H9 (cell line): ENCODE results near the gene SH3BP2. TPM values are rescaled to one million over a fixed set of nuclear protein-coding genes. Genes with fewer than 3 reads are reported as not detected.

ENCODE experiments used
- DNase-seq: peaks from one replicate; pipeline ENCODE4 v3.0.0-alpha.2; 2017
- H2AFZ ChIP-seq: one replicate; pipeline ENCODE4 v1.6.1; 2013; ENCODE audit warnings: mild to moderate bottlenecking, low read length, control low read depth, moderate library complexity
- H2AK5ac ChIP-seq: 2 replicates; pipeline ENCODE4 v1.6.1; 2013; ENCODE audit warnings: low read length, control low read depth, mixed read lengths; ENCODE audit not compliant: insufficient read length
- H2BK120ac ChIP-seq: one replicate; pipeline ENCODE4 v1.6.1; 2013; ENCODE audit warnings: low read depth, mild to moderate bottlenecking, low read length, control low read depth, inconsistent platforms; ENCODE audit not compliant: poor library complexity, severe bottlenecking
- H2BK12ac ChIP-seq: 2 replicates; pipeline ENCODE4 v1.6.1; 2013; ENCODE audit warnings: low read length, control low read depth, mixed read lengths, low read depth; ENCODE audit not compliant: insufficient read length
- H2BK15ac ChIP-seq: 2 replicates; pipeline ENCODE4 v1.6.1; 2013; ENCODE audit warnings: low read depth, low read length, control low read depth
- H2BK20ac ChIP-seq: one replicate; pipeline ENCODE4 v1.6.1; 2013; ENCODE audit warnings: low read depth, mild to moderate bottlenecking, low read length, control low read depth, inconsistent platforms; ENCODE audit not compliant: poor library complexity, severe bottlenecking
- H2BK5ac ChIP-seq: 2 replicates; pipeline ENCODE4 v1.6.1; 2013; ENCODE audit warnings: low read length, control low read depth, mixed read lengths; ENCODE audit not compliant: insufficient read length
- H3K14ac ChIP-seq: 2 replicates; pipeline ENCODE4 v1.6.1; 2013; ENCODE audit warnings: low read length, control low read depth; ENCODE audit not compliant: insufficient read depth
- H3K18ac ChIP-seq: 2 replicates; pipeline ENCODE4 v1.6.1; 2013; ENCODE audit warnings: low read depth, mild to moderate bottlenecking, mixed read lengths, low read length, control low read depth; ENCODE audit not compliant: insufficient read length
- H3K23ac ChIP-seq: 2 replicates; pipeline ENCODE4 v1.6.1; 2013; ENCODE audit warnings: low read length, control low read depth, mixed read lengths, low read depth; ENCODE audit not compliant: insufficient read length
- H3K23me2 ChIP-seq: 2 replicates; pipeline ENCODE4 v1.6.1; 2013; ENCODE audit warnings: low read depth, mild to moderate bottlenecking, mixed read lengths, low read length, control low read depth; ENCODE audit not compliant: insufficient read length, poor library complexity, severe bottlenecking
- H3K27ac ChIP-seq: 2 replicates; pipeline ENCODE4 v1.5.1; 2013; ENCODE audit warnings: low read length, control low read depth, mixed read lengths, low read depth; ENCODE audit not compliant: insufficient read length
- H3K27me3 ChIP-seq: 2 replicates; pipeline ENCODE4 v1.6.1; 2013; ENCODE audit warnings: low read length, control low read depth, inconsistent platforms; ENCODE audit not compliant: insufficient read depth
- H3K4ac ChIP-seq: 2 replicates; pipeline ENCODE4 v1.6.1; 2013; ENCODE audit warnings: low read depth, mild to moderate bottlenecking, control low read depth, inconsistent platforms, low read length, moderate library complexity
- H3K4me1 ChIP-seq: 2 replicates; pipeline ENCODE4 v1.6.1; 2013; ENCODE audit warnings: low read length, control low read depth, inconsistent platforms; ENCODE audit not compliant: insufficient read depth
- H3K4me2 ChIP-seq: 2 replicates; pipeline ENCODE4 v1.6.1; 2013; ENCODE audit warnings: low read length, control low read depth, mixed read lengths; ENCODE audit not compliant: insufficient read length, insufficient read depth
- H3K56ac ChIP-seq: 2 replicates; pipeline ENCODE4 v1.6.1; 2013; ENCODE audit warnings: low read depth, mild to moderate bottlenecking, mixed read lengths, low read length, control low read depth; ENCODE audit not compliant: insufficient read length
- H3K79me1 ChIP-seq: 2 replicates; pipeline ENCODE4 v1.6.1; 2013; ENCODE audit warnings: low read depth, mild to moderate bottlenecking, moderate library complexity, low read length, control low read depth, inconsistent platforms; ENCODE audit not compliant: insufficient read depth, poor library complexity, severe bottlenecking
- H3K79me2 ChIP-seq: 2 replicates; pipeline ENCODE4 v1.6.1; 2013; ENCODE audit warnings: low read length, control low read depth, inconsistent platforms; ENCODE audit not compliant: insufficient read depth
- H3K9ac ChIP-seq: 2 replicates; pipeline ENCODE4 v1.6.1; 2013; ENCODE audit warnings: low read length, control low read depth, mixed read lengths; ENCODE audit not compliant: insufficient read length; ENCODE audit errors: extremely low read depth
- H3K9me3 ChIP-seq: one replicate; pipeline ENCODE4 v1.6.1; 2013; ENCODE audit warnings: low read depth, low read length, inconsistent platforms; ENCODE audit not compliant: control insufficient read depth
- H3T11ph ChIP-seq: one replicate; pipeline ENCODE4 v1.6.1; 2013; ENCODE audit warnings: mild to moderate bottlenecking, low read length, control low read depth, inconsistent platforms
- H4K20me1 ChIP-seq: one replicate; pipeline ENCODE4 v1.6.1; 2013; ENCODE audit not compliant: control insufficient read depth, insufficient read length, insufficient read depth
- H4K5ac ChIP-seq: 2 replicates; pipeline ENCODE4 v1.6.1; 2013; ENCODE audit warnings: low read depth, mild to moderate bottlenecking, mixed read lengths, low read length, control low read depth; ENCODE audit not compliant: insufficient read length
- H4K8ac ChIP-seq: replicated peaks from 2 replicates; pipeline ENCODE4 v1.6.1; 2013; ENCODE audit warnings: low read length, control low read depth, mixed read lengths, low read depth; ENCODE audit not compliant: insufficient read length
- H4K91ac ChIP-seq: 2 replicates; pipeline ENCODE4 v1.6.1; 2013; ENCODE audit warnings: low read depth, mild to moderate bottlenecking, moderate library complexity, mixed read lengths, low read length, control low read depth; ENCODE audit not compliant: insufficient read length
- H3K27ac Mint-ChIP-seq, 3 experiments: 2 replicates in 2 of 3; 3 replicates in 1 of 3; pipeline ENCODE4 v1.8.0; 2020 to 2021; ENCODE audit warnings: mixed read lengths in 3 of 3, mild to moderate bottlenecking in 1 of 3, moderate library complexity in 1 of 3
- H3K27me3 Mint-ChIP-seq: 2 replicates; pipeline ENCODE4 v1.8.0; 2021; ENCODE audit warnings: low read depth, mild to moderate bottlenecking, moderate library complexity, mixed read lengths
- H3K36me3 Mint-ChIP-seq, 3 experiments: 2 replicates in 2 of 3; 3 replicates in 1 of 3; pipeline ENCODE4 v1.8.0; 2020 to 2021; ENCODE audit warnings: low read depth in 3 of 3, mixed read lengths in 3 of 3; ENCODE audit not compliant: insufficient read depth in 1 of 3
- H3K4me1 Mint-ChIP-seq, 2 experiments: 2 replicates each; pipeline ENCODE4 v1.8.0; 2020; ENCODE audit warnings: mixed read lengths in 2 of 2
- H3K4me3 Mint-ChIP-seq, 2 experiments: 2 replicates in 1 of 2; 3 replicates in 1 of 2; pipeline ENCODE4 v1.8.0; 2020 to 2021; ENCODE audit warnings: mild to moderate bottlenecking in 2 of 2, mixed read lengths in 2 of 2, moderate library complexity in 1 of 2
- H3K9me3 Mint-ChIP-seq, 2 experiments: 2 replicates in 1 of 2; 3 replicates in 1 of 2; pipeline ENCODE4 v1.8.0; 2020; ENCODE audit warnings: mild to moderate bottlenecking in 2 of 2, mixed read lengths in 2 of 2, moderate library complexity in 1 of 2
- WGBS: extraction: QIAGEN DNeasy Blood & Tissue Kit; methylation state at CpG from one replicate; pipeline ENCODE4 v1.1.7; 2013; ENCODE audit warnings: missing lambda C conversion rate, low lambda C conversion rate, mixed read lengths; ENCODE audit not compliant: insufficient read length; ENCODE audit errors: extremely low coverage; 5-methylcytosine and 5-hydroxymethylcytosine counted together
- total RNA-seq: library from RNA; stranded (reverse); gene quantifications from 2 replicates; pipeline ENCODE4 v1.2.1, GENCODE V29; 2021
- TF ChIP-seq, protein P1 (sequence below): fragments of 200-600 bp; sonication (generic); conservative IDR thresholded peaks from 3 replicates; pipeline ENCODE4 v1.8.0; 2021; ENCODE audit warnings: antibody characterized with exemption, mild to moderate bottlenecking

Gene SH3BP2
- total RNA-seq, 1 experiment from 2014 or later, result 37.6 TPM

DNA sequence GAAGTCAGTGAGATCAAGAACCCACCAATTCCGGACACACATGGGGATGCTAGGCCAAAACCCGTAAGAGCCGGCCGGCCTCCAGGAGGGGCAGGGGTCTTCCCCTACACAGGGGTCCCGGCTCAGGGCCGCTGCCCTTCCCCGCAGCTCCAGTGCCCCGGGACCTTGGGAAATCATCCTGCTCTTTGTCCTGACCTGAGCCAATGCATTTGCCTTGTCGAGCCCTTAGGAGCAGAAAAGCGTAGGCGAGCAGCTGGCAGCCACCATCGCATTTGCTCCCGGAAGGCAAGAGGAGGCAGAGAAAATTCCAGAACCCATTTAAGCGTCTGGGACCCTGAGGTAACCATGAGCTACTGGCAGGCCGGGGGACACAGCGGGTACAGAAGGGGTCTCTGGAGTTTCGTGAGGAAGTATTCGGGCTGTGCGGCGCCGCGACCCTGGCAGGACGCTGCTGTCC, 29.3 kb upstream of the SH3BP2 start:
- peaks cover 12 to 21% of the 10 kb centered on the region in 2 experiments; a peak in 4 of 5 replicates for H3K9me3 Mint-ChIP-seq
- Histone ChIP-seq H3K79me1 (no peaks in the 10 kb centered on the region), H3K4me1 (no peaks in the 10 kb centered on the region), H2BK20ac (no peak overlapping the region), H2AFZ (no peak overlapping the region), H2BK12ac (no peak overlapping the region), H3K14ac (no peak overlapping the region), H3K9me3 (no peaks in the 10 kb centered on the region), H2BK120ac (no peak overlapping the region), H3K23me2 (no peaks in the 10 kb centered on the region), H4K8ac (no peak overlapping the region), H3K4me2 (peak overlapping the region; percentile 30), H3K9ac (no peak overlapping the region), H3K23ac (no peak overlapping the region), H3K27me3 (no peaks in the 10 kb centered on the region), H3K4ac (no peak overlapping the region), H3K18ac (no peak overlapping the region), H3T11ph (no peak overlapping the region), H3K27ac (no peak overlapping the region), H2AK5ac (no peak overlapping the region), H2BK15ac (no peak overlapping the region), H4K20me1 (no peaks in the 10 kb centered on the region), H3K56ac (no peak overlapping the region), H4K5ac (no peak overlapping the region), H2BK5ac (no peak overlapping the region), H3K79me2 (no peaks in the 10 kb centered on the region), H4K91ac (no peak overlapping the region)
- no CpG with 5 or more reads among the region's 23 CpGs for WGBS
- H3K4me1 Mint-ChIP-seq, result peaks cover 15 to 21% of the 10 kb centered on the region in 2 experiments
- H3K27me3 Mint-ChIP-seq, result peaks cover 2% of the 10 kb centered on the region
- H3K27ac Mint-ChIP-seq, result no peak overlapping the region
- TF ChIP-seq, protein P1, sequence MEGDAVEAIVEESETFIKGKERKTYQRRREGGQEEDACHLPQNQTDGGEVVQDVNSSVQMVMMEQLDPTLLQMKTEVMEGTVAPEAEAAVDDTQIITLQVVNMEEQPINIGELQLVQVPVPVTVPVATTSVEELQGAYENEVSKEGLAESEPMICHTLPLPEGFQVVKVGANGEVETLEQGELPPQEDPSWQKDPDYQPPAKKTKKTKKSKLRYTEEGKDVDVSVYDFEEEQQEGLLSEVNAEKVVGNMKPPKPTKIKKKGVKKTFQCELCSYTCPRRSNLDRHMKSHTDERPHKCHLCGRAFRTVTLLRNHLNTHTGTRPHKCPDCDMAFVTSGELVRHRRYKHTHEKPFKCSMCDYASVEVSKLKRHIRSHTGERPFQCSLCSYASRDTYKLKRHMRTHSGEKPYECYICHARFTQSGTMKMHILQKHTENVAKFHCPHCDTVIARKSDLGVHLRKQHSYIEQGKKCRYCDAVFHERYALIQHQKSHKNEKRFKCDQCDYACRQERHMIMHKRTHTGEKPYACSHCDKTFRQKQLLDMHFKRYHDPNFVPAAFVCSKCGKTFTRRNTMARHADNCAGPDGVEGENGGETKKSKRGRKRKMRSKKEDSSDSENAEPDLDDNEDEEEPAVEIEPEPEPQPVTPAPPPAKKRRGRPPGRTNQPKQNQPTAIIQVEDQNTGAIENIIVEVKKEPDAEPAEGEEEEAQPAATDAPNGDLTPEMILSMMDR, result no peak
- no peak for DNase-seq
- peaks cover 0 to 13% (median 9%) of the 10 kb centered on the region in 3 experiments; a peak in 4 of 7 replicates for H3K36me3 Mint-ChIP-seq
- H3K4me3 Mint-ChIP-seq, result no peak overlapping the region
